SKM-1 (cell line): Measurements from ENCODE around the gene TMEM45B.
"Not testable (repeated sequence)": the region's sequence is repeated elsewhere in the genome, so short reads cannot be mapped to it uniquely, and the experiment has no call there.

ENCODE experiments used
- DNase-seq: peaks from one replicate; lab custom pipeline; 2025; ENCODE audit not compliant: unreplicated experiment; lab: John Stamatoyannopoulos, UW

TMEM45B gene

GRCh38 chr11:129849447-129850130, 33.9 kb downstream of the TMEM45B start:
- DNase-seq = no peak

DNA sequence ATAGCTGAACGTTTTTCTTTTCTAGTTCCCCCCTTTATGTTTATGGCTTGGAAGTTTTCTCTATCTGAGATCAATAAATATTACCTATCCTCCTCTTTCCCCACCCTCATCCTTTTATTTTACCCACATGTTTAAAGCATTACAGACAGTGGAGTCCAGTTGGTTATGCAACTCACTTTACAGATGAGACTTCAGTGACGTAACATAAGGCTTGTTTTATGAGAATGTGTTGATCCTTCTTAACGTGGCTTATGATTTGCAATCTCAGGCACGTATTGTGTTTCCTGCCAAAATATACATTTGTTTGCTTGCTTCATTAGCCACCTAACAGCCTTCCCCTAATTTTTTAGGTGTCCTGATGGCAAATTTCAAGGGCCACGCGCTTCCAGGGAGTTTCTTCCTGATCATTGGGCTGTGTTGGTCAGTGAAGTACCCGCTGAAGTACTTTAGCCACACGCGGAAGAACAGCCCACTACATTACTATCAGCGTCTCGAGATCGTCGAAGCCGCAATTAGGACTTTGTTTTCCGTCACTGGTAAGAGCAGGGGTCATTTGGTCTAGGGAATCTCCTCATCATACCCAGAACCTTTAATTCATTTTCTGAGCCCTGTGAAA, 36.6 kb downstream of the TMEM45B start:
- DNase-seq = no peak

DNA sequence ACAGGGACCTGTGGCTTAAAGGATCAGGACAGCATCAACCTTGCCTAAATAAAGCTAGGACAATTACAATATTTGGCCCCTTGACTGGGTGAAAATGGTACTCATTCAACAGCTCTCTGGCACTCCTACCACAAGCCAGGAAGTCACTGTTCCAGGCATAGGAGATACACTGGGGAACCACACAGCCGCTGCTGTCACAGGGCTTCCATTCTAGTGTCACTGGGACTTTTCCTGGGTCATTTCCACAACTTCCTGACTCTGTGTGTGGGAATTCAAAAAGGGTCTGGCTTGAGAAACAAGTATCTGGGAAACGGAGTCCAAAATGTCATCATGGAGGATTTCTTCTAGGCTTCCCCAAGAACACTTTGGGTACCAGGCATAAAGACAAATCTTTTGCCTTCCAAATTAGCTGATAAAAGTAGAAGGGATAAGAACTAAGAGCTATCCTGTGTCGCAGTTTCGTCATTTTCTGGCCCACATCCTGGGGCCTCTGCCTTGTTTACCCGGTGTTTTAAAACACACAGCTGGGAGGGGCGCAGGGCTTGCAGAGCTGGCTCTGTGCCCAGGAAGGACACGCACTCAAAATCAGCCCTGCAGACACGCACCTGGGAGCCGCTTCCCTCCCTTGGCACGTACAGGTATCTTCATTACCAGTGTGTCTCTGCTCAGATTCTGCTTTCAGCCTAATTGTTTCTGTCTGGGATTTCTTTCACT, 38.0 kb downstream of the TMEM45B start:
- DNase-seq = peak; percentile 6

GRCh38 chr11:129854232-129854805, 38.7 kb downstream of the TMEM45B start:
- DNase-seq = no peak

- DNase-seq = no peak
These were observed 39.4 kb downstream of the TMEM45B start for GRCh38 chr11:129855086-129855485.

DNA sequence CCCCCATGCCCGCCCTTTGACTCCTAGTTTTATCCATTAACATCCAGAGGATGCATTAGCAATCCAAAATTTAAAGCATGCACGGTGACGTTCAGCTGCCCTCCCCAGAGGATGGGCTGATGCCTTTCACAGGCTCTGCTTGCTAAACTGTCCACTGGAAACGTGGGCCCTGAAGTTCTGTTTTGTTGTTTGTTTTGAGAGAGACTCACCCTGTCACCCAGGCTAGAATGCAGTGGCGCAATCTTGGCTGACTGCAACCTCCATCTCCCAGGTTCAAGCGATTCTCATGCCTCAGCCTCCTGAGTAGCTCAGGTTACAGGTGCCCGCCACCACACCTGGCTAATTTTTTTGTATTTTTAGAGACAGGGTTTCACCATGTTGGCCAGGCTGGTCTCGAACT, 40.4 kb downstream of the TMEM45B start:
- no peak for DNase-seq

- DNase-seq = no peak
These were observed 46.3 kb downstream of the TMEM45B start for GRCh38 chr11:129861702-129862522.

- DNase-seq = no peak
These were observed 49.2 kb downstream of the TMEM45B start for GRCh38 chr11:129864811-129865210.

- DNase-seq = no peak
These were observed 50.1 kb downstream of the TMEM45B start for GRCh38 chr11:129865701-129866100.

GRCh38 chr11:129866311-129866710, 50.7 kb downstream of the TMEM45B start:
- no peak for DNase-seq

- not testable (repeated sequence) for DNase-seq
These were observed 53.0 kb downstream of the TMEM45B start for GRCh38 chr11:129868626-129869025.

DNA sequence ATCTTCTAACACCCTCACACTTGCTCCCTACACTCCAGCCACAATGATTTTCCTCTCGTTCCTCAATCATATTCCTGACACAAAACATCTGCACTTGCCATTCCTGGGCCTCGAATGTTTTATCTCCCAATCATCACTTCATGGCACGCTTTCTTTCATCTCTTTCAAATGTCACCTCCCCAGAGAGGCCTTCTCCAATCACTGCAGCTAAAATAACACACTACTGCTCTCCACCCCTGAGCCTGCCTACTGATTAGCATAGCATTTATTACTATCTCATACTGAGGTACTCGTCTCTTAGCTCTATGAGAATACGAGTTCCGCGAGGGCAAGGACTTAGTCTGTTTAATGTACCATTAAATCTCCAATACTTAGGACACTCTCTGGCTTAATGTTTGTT, 56.3 kb downstream of the TMEM45B start:
- DNase-seq = no peak

DNA sequence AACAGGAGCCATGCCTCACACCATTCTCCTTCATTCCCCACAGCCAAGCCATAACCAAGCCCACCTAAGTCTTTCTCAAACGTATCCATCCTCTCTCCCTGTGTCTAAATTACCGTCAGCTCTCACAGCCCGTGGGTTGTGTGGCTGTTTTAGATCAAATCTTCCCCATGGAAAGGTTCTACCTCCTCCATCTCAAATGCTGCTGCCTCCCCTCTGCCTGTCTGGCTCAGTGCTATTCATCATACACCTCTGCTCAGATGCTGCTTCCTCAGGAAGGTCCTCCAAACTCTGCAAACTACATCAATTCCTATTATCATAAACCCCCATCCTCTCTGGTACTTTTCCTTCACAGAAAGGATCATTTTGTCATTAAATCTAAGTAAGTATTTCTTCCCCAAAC, 64.7 kb downstream of the TMEM45B start:
- no peak for DNase-seq

DNA sequence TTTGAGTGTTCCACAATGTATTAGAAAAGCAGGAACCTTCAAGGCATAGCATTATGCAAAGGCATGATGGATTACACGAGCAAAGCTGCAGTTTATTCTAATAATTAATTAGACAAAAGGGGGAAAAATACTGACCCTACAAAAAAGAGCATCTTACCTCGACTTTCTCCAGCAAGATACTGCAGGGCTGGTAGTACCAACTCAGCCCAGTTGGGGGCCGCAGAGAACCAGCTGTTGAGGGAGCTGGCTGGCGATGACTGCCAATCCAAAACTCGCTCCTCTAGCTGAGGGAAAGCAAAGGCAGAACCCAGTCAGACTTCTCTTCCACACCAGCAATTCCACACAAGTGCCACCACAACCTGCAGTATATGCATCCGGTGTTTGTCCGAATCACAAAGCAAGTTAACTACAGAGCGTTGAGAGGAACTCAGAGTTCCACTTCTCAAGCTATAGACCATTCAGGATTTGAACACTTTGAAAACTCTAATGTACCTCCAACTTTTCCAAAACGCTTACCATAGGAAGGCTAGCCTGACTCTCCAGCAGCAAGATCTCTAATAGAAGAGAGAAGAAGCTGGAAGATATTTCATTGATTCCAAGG, 66.0 kb downstream of the TMEM45B start:
- no peak for DNase-seq

DNA sequence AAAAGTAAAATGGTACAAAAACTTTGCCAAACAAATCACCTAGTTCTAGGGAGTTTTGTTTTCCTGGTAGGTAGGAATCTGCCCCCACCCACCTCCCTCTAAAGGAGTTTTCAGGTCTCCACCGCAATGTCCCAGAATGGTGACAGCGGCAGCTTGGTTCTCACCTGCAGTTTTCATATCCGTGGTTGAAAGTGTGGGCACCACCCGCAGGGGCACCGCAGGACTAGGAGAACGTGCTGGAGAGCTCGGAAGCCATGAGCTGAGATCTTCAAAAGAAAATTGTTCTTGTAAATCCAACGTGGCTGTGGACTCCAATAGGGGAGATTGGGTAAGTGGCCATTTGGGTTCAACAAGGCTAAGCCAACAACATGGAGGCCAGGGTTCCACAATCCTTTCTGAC, 68.9 kb downstream of the TMEM45B start:
- DNase-seq = no peak

GRCh38 chr11:129885381-129885780, 69.7 kb downstream of the TMEM45B start:
- no peak for DNase-seq

DNA sequence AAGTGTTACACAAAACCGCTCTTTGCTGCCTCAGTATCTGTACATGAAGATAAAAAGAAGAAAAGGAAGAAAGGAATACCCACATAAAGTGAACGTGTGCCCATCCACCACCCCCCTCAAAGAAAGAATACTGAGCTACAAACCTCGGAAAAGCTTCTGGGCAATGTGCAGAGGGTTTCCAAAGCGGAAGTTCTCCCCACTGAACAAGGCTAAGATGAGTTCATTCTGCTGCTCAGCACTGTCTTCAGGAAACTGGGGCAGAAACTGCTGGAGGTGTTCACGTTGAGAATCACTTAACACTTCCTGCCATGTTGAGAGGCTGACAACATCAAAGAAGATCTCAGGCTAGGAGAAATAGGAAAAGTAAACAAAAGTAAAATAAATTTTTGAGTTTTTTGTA, 72.8 kb downstream of the TMEM45B start:
- DNase-seq = no peak

DNA sequence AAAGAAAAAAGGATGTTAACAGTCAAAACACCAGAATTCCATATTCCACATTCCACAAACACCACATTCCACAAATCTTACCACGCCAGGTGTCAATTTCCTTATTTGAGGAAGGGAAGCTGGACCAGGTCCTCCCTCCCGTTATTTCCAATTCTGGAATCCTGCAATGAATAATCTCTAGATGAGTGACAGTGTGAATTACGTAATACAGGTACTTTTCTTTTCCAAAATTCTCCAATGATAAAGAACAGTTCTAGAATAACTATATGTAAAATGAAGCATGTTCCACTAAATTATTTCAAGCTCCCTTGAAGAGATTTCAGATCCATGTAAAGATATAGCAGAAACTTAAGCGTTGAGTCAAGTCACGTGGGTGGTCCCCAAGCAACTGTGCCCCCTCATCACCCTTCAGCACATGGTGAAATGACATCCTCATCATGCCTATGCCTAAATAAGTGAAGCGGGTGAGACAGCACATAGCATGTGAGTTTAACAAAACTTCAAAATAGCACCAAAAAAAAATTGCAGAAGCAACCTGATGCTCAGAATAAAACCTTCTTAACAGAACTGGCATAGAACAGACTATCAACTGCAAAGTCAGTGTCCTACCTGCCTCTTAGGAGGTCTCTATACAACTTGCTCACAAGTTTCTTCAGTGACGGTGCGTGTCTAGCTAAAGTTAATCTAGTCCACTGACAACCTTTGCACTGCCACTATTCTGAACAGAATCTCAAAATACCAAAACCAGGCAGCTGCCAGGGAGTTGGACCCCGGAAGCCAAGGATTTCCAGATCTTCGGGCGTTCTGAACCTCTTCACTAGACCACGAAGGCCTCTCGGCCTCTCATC, 78.9 kb downstream of the TMEM45B start:
- no peak for DNase-seq

DNA sequence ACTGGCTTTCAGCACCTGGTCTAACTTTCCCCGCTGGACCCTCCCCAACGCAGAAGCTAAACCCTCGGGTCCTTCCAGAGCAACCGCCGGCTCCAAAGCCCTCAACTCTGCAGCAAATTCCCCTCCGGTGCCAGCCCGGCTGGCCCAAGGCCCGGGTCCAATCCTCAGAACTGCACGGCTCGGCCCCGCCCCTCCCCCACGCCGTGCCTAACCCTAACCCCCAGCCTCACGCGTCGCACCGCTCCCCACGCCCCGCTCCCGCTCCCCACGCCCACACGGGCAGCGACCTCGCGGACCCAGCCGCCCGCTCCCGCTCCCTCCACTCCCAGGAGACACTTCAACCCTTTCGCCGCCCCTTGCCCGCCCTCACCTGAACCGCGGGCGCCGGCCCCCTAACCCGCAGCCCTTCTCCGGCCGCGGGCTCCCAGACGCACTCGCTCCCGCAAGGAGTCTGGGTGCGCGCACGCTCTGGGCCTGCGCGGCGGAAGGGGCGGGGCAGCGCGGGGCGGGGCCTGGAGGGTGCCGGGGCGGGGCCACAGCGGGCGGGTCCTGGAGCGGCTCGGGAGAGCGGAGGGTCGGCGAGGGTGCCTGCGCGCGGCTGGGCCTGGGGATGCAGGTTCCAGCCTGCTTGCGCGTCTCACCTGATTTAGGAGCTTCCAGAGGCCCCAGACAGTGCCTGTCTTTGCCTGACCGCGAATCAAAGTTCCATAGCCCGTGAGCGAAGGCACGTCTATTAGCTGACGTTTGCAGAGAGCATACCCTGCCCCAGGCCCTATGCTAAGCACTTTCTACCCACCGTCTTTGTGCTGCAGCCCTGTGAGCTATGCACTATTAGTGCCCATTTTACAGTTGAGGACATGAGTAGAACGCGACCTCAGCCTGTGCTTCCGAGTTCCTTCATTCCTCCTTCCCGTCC, 79.7 kb downstream of the TMEM45B start, which contains the start of gene NFRKB:
Gene NFRKB (minus strand): TSS at position 453 of the 916 bp plus-strand sequence. CDS start 2,729 bp downstream, outside the sequence.
- DNase-seq = peak; percentile 40
